ENCODE results near the gene LIFR.

DNA sequence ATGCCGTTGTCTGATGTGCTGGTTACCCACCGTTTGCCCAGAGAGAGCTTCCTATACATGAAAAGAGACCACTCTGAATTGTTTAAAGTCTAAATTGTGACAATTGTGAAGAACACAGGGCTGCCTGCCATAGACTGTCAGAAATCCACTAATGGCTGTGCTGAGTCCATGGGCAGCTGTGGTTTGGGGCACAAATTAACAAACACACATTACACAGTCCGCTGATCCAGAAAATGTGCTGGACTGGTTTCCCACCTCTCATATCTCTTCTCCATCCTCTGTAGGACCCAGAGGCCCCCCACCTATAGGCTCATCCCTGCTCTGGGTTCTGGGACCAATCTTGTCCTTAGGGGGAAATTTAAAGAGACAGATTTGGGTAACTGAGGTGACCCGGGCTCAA, 19.0 kb upstream of the LIFR start:
- TF ChIP-seq, protein P1, sequence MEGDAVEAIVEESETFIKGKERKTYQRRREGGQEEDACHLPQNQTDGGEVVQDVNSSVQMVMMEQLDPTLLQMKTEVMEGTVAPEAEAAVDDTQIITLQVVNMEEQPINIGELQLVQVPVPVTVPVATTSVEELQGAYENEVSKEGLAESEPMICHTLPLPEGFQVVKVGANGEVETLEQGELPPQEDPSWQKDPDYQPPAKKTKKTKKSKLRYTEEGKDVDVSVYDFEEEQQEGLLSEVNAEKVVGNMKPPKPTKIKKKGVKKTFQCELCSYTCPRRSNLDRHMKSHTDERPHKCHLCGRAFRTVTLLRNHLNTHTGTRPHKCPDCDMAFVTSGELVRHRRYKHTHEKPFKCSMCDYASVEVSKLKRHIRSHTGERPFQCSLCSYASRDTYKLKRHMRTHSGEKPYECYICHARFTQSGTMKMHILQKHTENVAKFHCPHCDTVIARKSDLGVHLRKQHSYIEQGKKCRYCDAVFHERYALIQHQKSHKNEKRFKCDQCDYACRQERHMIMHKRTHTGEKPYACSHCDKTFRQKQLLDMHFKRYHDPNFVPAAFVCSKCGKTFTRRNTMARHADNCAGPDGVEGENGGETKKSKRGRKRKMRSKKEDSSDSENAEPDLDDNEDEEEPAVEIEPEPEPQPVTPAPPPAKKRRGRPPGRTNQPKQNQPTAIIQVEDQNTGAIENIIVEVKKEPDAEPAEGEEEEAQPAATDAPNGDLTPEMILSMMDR (IDR thresholded peaks at IDR 0.05), result no peak
- TF ChIP-seq ZFX (IDR thresholded peaks at IDR 0.05; ENCODE audit: borderline replicate concordance), result no peak

All from 22Rv1 (cell line).